HepG2 (cell line): ENCODE results near the gene ZNF629. TPM values are rescaled to one million over a fixed set of nuclear protein-coding genes. Genes with fewer than 3 reads are reported as not detected.

Experiments used
- AKAP8 ChIP-seq: sonication (generic); formaldehyde crosslinking; IDR thresholded peaks from 2 replicates; pipeline ENCODE4 v1.5.1; 2020; ENCODE audit warnings: mild to moderate bottlenecking, missing genetic modification reagents
- BHLHE40 ChIP-seq: IDR thresholded peaks from 2 replicates; pipeline ENCODE4 v1.6.1; 2011; ENCODE audit warnings: low read length, improper control_type of control experiment
- DZIP1 ChIP-seq: sonication (generic); formaldehyde crosslinking; IDR thresholded peaks from 2 replicates; pipeline ENCODE4 v1.5.0; 2020; ENCODE audit warnings: mild to moderate bottlenecking, missing genetic modification reagents
- FOXA1 ChIP-seq, 2 experiments: fragments of 450-650 bp in 1 of 2; sonication (generic) in 1 of 2; formaldehyde crosslinking in 1 of 2; IDR thresholded peaks; 2 replicates each; pipeline versions ENCODE4 v1.4.0 to v1.6.1; 2016 to 2020; ENCODE audit warnings: missing genetic modification reagents in 1 of 2
- KDM5B ChIP-seq: sonication (generic); formaldehyde crosslinking; IDR thresholded peaks from 2 replicates; pipeline ENCODE4 v1.4.0; 2020; ENCODE audit warnings: missing genetic modification reagents, mild to moderate bottlenecking, borderline replicate concordance
- MTERF4 ChIP-seq: sonication (generic); formaldehyde crosslinking; IDR thresholded peaks from 2 replicates; pipeline ENCODE4 v1.8.0; 2023; ENCODE audit warnings: mild to moderate bottlenecking, missing genetic modification reagents
- MTF2 ChIP-seq: sonication (generic); formaldehyde crosslinking; IDR thresholded peaks from 2 replicates; pipeline ENCODE4 v1.5.0; 2020; ENCODE audit warnings: missing genetic modification reagents, borderline replicate concordance
- NPAS2 ChIP-seq: sonication (generic); formaldehyde crosslinking; IDR thresholded peaks from 2 replicates; pipeline ENCODE4 v1.8.0; 2022; ENCODE audit warnings: mild to moderate bottlenecking, missing genetic modification reagents, borderline replicate concordance
- PBX3 ChIP-seq: sonication (generic); formaldehyde crosslinking; IDR thresholded peaks from 2 replicates; pipeline ENCODE4 v1.8.1; 2023; ENCODE audit warnings: missing genetic modification reagents, inconsistent platforms, borderline replicate concordance
- RAD51 ChIP-seq: fragments of 450-650 bp; IDR thresholded peaks from 2 replicates; pipeline ENCODE4 v1.6.1; 2016; ENCODE audit warnings: borderline replicate concordance
- RFX1 ChIP-seq: fragments of 450-650 bp; IDR thresholded peaks from 2 replicates; pipeline ENCODE4 v1.6.1; 2017
- RXRA ChIP-seq: sonication (generic); formaldehyde crosslinking; IDR thresholded peaks from 2 replicates; pipeline ENCODE4 v1.5.1; 2020; ENCODE audit warnings: missing genetic modification reagents
- SP140L ChIP-seq: sonication (generic); formaldehyde crosslinking; IDR thresholded peaks from 2 replicates; pipeline ENCODE4 v1.4.0; 2020; ENCODE audit warnings: missing genetic modification reagents, borderline replicate concordance
- U2AF1 ChIP-seq: fragments of 200-400 bp; formaldehyde crosslinking; optimal IDR thresholded peaks from 2 replicates; pipeline ENCODE3; 2017; ENCODE audit warnings: mild to moderate bottlenecking, low read depth, low read length
- YEATS2 ChIP-seq: sonication (generic); formaldehyde crosslinking; IDR thresholded peaks from 2 replicates; pipeline ENCODE4 v1.4.0; 2020; ENCODE audit warnings: missing genetic modification reagents, borderline replicate concordance
- ZBTB7A ChIP-seq: sonication (generic); formaldehyde crosslinking; IDR thresholded peaks from 2 replicates; pipeline ENCODE4 v1.8.0; 2022; ENCODE audit warnings: mild to moderate bottlenecking, missing genetic modification reagents
- ZC3H13 ChIP-seq: sonication (generic); formaldehyde crosslinking; IDR thresholded peaks from 2 replicates; pipeline ENCODE4 v1.8.1; 2023; ENCODE audit warnings: mild to moderate bottlenecking, missing genetic modification reagents, moderate library complexity
- ZNF20 ChIP-seq: sonication (generic); formaldehyde crosslinking; IDR thresholded peaks from 2 replicates; pipeline ENCODE4 v1.4.0; 2020; ENCODE audit warnings: mild to moderate bottlenecking, moderate library complexity, missing genetic modification reagents
- ZNF207 ChIP-seq: fragments of 450-650 bp; IDR thresholded peaks from 2 replicates; pipeline ENCODE4 v1.6.1; 2016; ENCODE audit warnings: antibody characterized with exemption, borderline replicate concordance
- ZNF264 ChIP-seq: sonication (generic); formaldehyde crosslinking; IDR thresholded peaks from 2 replicates; pipeline ENCODE4 v1.4.0; 2020; ENCODE audit warnings: missing genetic modification reagents
- ZNF547 ChIP-seq: sonication (generic); formaldehyde crosslinking; IDR thresholded peaks from 2 replicates; pipeline ENCODE4 v1.5.1; 2020; ENCODE audit warnings: mild to moderate bottlenecking, missing genetic modification reagents
- ZNF577 ChIP-seq: sonication (generic); formaldehyde crosslinking; IDR thresholded peaks from 2 replicates; pipeline ENCODE4 v1.4.0; 2020; ENCODE audit warnings: mild to moderate bottlenecking, low read depth, missing genetic modification reagents, borderline replicate concordance
- ZNF710 ChIP-seq: sonication (generic); formaldehyde crosslinking; IDR thresholded peaks from 2 replicates; pipeline ENCODE4 v1.5.0; 2020; ENCODE audit warnings: mild to moderate bottlenecking, missing genetic modification reagents, borderline replicate concordance
- polyA plus RNA-seq, 8 experiments: library from polyadenylated mRNA; depleted of rRNA in 3 of 8; stranded (reverse) in 7 of 8; unstranded in 1 of 8; fragments of >200 nt; fragmentation: Illumina TruSeq in 4 of 8; extraction: Trizol in 4 of 8; gene quantifications; 2 replicates each; pipeline versions ENCODE4 v1.2.1 to v1.2.3, GENCODE V29; 2011 to 2016; ENCODE audit warnings: low read depth in 4 of 8, missing spikeins in 1 of 8, mixed read lengths in 1 of 8; ENCODE audit not compliant: insufficient read depth in 1 of 8
- total RNA-seq, 5 experiments: library from RNA; depleted of rRNA; stranded (reverse); fragments of >200 nt; fragmentation: Illumina TruSeq; extraction: Trizol; gene quantifications; 2 replicates each; pipeline ENCODE4 v1.2.3, GENCODE V29; 2016; ENCODE audit warnings: low read depth in 1 of 5

Gene ZNF629
- total and polyA plus RNA-seq, 2 of the 13 experiments (the other 11 are each of a cell fraction or from before 2014, with no cell fraction given): 6.1 to 16.5 TPM

GRCh38 chr16:30786115-30786935 lies 680 bp downstream of the ZNF629 start (continued):
- no peak for TF ChIP-seq U2AF1
- TF ChIP-seq FOXA1 (IDR thresholded peaks at IDR 0.05): no peak
- TF ChIP-seq FOXA1 (CRISPR knock-in tag; IDR thresholded peaks at IDR 0.05): no peak
- TF ChIP-seq ZC3H13 (CRISPR knock-in tag): peak; percentile 15; the same call in 1 of the 2 replicates
- no peak for TF ChIP-seq PBX3
- no peak for TF ChIP-seq ZBTB7A (CRISPR knock-in tag)
- TF ChIP-seq RFX1: no peak
- TF ChIP-seq SP140L (CRISPR knock-in tag): no peak
- TF ChIP-seq YEATS2: peak; percentile 34; the same call in 1 of the 2 replicates
- no peak for TF ChIP-seq ZNF207
- no peak; the same call in 1 of the 2 replicates for TF ChIP-seq ZNF710
- no peak; the same call in 1 of the 2 replicates for TF ChIP-seq MTERF4
- TF ChIP-seq NPAS2 (CRISPR knock-in tag): no peak
- no peak for TF ChIP-seq MTF2
- no peak for TF ChIP-seq DZIP1 (CRISPR knock-in tag)
- no peak for TF ChIP-seq RAD51
- TF ChIP-seq ZNF20 (CRISPR knock-in tag): 0 out of 2 replicates have a peak, but pooled peaks have one; percentile 0
- TF ChIP-seq RXRA (CRISPR knock-in tag): peak; percentile 68; the same call in 1 of the 2 replicates
- TF ChIP-seq ZNF547 (CRISPR knock-in tag): no peak
- no peak for TF ChIP-seq ZNF264 (CRISPR knock-in tag)
- TF ChIP-seq KDM5B (CRISPR knock-in tag): no peak
- TF ChIP-seq AKAP8: peak; percentile 52; the same call in 1 of the 2 replicates
- TF ChIP-seq ZNF577 (CRISPR knock-in tag): no peak
- TF ChIP-seq BHLHE40: no peak
